IMR-90 (cell line): ENCODE measurements around the gene ARHGEF6.

Experiments used
- CEBPB ChIP-seq: IDR thresholded peaks from 2 replicates; pipeline ENCODE4 v1.6.1; 2012; ENCODE audit warnings: low read depth, low read length, improper control_type of control experiment
- CHD1 ChIP-seq: IDR thresholded peaks from 2 replicates; pipeline ENCODE4 v1.6.1; 2012; ENCODE audit warnings: low read depth, low read length, improper control_type of control experiment
- CTCF ChIP-seq: conservative IDR thresholded peaks from 2 replicates; pipeline ENCODE4 v1.5.1; 2012; ENCODE audit warnings: mild to moderate bottlenecking, low read depth, low read length, improper control_type of control experiment
- ELK1 ChIP-seq: fragments of 150-350 bp; IDR thresholded peaks from 2 replicates; pipeline ENCODE4 v1.6.1; 2016; ENCODE audit warnings: low read depth, mild to moderate bottlenecking, low read length, moderate library complexity, borderline replicate concordance
- MAFK ChIP-seq: IDR thresholded peaks from 2 replicates; pipeline ENCODE4 v1.6.1; 2012; ENCODE audit warnings: low read depth, low read length, improper control_type of control experiment
- MXI1 ChIP-seq: IDR thresholded peaks from 2 replicates; pipeline ENCODE4 v1.6.1; 2012; ENCODE audit warnings: low read depth, mild to moderate bottlenecking, low read length, moderate library complexity, borderline replicate concordance
- NFE2L2 ChIP-seq: fragments of 150-350 bp; IDR thresholded peaks from 2 replicates; pipeline ENCODE4 v1.6.1; 2016; ENCODE audit warnings: low read depth, mild to moderate bottlenecking, low read length
- POLR2A ChIP-seq: IDR thresholded peaks from 2 replicates; pipeline ENCODE4 v1.6.1; 2012; ENCODE audit warnings: mild to moderate bottlenecking, low read depth, low read length
- RAD21 ChIP-seq: IDR thresholded peaks from 2 replicates; pipeline ENCODE4 v1.6.1; 2012; ENCODE audit warnings: low read length, improper control_type of control experiment
- RCOR1 ChIP-seq: IDR thresholded peaks from 2 replicates; pipeline ENCODE4 v1.6.1; 2012; ENCODE audit warnings: mild to moderate bottlenecking, low read length, improper control_type of control experiment; ENCODE audit not compliant: insufficient replicate concordance
- RFX5 ChIP-seq: IDR thresholded peaks from 2 replicates; pipeline ENCODE4 v1.8.0; 2012; ENCODE audit warnings: low read depth, mild to moderate bottlenecking, low read length, moderate library complexity
- SMC3 ChIP-seq: fragments of 150-350 bp; IDR thresholded peaks from 2 replicates; pipeline ENCODE4 v1.6.1; 2016; ENCODE audit warnings: low read depth, mild to moderate bottlenecking, antibody characterized with exemption, low read length, moderate library complexity
- USF2 ChIP-seq: fragments of 150-350 bp; IDR thresholded peaks from 2 replicates; pipeline ENCODE4 v1.6.1; 2017; ENCODE audit warnings: mild to moderate bottlenecking, antibody characterized with exemption, low read length, low read depth

- TF ChIP-seq CTCF (no peak), ELK1 (no peak), USF2 (no peak), POLR2A (no peak), CEBPB (no peak), RCOR1 (no peak), MXI1 (no peak), CHD1 (no peak), RFX5 (no peak), NFE2L2 (no peak), SMC3 (no peak), MAFK (no peak), RAD21 (no peak)
Observed at GRCh38 chrX:136731798-136732197, 48.9 kb downstream of the ARHGEF6 start.
